Activated CD8-positive, alpha-beta memory T cell treated with anti-CD3 and anti-CD28 coated beads, Interleukin-2, amount 50 U/mL, for 24 hours (primary cell): ENCODE data around the gene SPPL2C.
A peak's percentile ranks its signal among the peaks of the same experiment; 100 is the strongest.

Experiments used
- DNase-seq: peaks from one replicate; pipeline ENCODE4 v3.0.0-alpha.2; 2020; ENCODE audit errors: extremely low read depth

SPPL2C gene

GRCh38 chr17:45876539-45876938 lies 31.9 kb downstream of the SPPL2C start:
- DNase-seq, result no peak

DNA sequence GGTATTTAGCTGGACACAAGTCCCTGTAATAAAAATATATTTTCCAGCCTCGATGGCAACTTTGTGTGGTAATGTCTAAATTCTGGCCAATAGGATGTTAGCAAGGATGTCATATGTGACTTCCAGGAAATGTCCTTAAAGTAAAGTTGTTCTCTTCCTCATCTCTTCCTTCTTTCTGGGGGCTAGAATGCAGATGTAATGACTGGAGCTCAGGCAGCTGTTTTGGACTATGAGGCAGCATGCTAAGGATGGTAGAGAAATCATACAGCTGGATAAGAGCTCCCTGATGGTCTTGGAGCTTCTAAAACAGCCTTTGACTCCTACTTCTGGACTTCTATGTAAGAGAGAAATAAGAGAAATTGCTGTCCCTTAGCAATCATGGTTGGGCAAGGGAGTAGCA lies 32.8 kb downstream of the SPPL2C start:
- no peak for DNase-seq

- no peak for DNase-seq
Observed at GRCh38 chr17:45883063-45883462, 38.4 kb downstream of the SPPL2C start.

DNA sequence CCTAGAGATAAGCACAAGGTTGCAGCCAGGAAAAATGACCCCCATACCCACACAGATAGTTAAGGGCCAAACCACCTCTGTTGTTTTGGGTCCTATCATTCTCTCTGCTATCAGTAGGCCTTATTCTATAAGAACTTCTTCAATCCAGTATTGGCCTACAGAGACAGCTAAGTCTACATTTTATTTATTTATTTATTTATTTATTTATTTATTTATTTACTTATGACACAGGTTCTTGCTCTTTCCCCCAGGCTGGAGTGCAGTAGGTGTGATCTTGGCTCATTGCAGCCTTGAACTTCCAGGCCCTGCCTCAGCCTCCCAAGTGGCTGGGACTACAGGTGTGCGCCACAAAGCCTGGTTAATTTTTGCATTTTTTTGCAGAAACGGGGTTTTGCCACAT lies 42.2 kb downstream of the SPPL2C start:
- no peak for DNase-seq

DNA sequence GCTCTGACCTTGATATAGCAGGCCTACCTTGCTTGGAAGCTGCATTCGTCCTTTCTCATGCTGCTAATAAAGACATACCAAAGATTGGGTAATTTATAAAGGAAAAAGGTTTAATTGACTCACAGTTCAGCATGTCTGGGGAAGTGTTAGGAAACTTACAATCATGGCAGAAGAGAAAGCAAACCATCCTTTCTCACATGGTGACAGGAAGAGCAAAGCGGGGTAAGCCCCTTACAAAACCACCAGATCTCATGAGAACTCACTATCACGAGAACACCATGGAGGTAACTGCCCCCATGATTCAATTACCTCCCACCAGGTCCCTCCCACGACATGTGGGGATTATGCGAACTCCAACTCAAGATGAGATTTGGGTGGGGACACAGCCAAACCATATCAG lies 43.7 kb downstream of the SPPL2C start:
- no peak for DNase-seq

DNA sequence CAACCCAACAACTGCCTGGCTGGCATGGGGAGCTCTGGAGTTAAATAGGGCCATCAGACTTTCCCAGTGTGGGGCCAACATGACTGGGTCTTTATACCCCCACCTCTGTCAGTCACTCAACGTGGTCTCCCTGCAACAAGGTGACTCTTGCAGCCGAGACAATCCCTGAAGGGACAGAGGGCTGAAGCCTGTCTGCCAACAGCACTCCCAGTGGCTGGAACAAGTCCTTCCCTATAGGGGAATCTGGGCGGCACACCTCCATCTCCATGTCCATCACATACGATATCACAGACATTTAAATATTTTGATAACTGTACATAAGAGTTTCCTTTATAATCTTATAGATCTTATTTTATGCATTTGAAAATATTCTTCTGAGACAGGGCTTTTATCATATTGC lies 44.9 kb downstream of the SPPL2C start:
- DNase-seq, result no peak

- no peak for DNase-seq
Observed at GRCh38 chr17:45893725-45894021, 49.0 kb downstream of the SPPL2C start.

DNA sequence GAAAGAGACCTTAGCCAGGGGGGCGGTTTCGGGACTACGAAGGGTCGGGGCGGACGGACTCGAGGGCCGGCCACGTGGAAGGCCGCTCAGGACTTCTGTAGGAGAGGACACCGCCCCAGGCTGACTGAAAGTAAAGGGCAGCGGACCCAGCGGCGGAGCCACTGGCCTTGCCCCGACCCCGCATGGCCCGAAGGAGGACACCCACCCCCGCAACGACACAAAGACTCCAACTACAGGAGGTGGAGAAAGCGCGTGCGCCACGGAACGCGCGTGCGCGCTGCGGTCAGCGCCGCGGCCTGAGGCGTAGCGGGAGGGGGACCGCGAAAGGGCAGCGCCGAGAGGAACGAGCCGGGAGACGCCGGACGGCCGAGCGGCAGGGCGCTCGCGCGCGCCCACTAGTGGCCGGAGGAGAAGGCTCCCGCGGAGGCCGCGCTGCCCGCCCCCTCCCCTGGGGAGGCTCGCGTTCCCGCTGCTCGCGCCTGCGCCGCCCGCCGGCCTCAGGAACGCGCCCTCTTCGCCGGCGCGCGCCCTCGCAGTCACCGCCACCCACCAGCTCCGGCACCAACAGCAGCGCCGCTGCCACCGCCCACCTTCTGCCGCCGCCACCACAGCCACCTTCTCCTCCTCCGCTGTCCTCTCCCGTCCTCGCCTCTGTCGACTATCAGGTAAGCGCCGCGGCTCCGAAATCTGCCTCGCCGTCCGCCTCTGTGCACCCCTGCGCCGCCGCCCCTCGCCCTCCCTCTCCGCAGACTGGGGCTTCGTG lies 49.5 kb downstream of the SPPL2C start, which contains the start of gene MAPT:
MAPT (plus strand) TSS at position 533 of the 763 bp plus-strand sequence. CDS start 67,784 bp downstream, outside the sequence.
- DNase-seq, result peak; percentile 38

DNA sequence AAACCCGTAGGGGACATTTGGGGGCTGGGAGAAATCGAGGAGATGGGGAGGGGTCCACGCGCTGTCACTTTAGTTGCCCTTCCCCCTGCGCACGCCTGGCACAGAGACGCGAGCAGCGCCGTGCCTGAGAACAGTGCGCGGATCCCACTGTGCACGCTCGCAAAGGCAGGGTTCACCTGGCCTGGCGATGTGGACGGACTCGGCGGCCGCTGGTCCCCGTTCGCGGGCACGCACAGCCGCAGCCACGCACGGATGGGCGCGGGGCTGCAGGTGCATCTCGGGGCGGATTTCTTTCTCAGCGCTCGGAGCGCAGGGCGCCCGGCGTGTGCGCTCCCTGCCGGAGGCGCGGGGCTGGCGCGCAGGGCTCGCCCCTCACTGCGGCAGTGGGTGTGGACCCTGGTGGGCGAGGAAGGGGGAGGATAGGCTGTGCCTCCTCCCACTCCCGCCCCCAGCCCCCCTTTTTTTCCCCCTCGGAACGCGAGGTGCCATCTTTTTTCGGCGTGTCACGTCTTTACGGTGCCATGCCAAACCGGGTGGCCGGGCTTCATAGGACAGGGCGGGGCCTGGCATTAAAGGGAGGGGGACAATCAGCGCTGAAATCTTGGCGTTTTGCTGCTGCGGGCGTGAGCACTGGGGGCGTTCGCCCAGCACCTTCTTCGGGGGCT lies 50.8 kb downstream of the SPPL2C start:
- no peak for DNase-seq

- no peak for DNase-seq
Observed at GRCh38 chr17:45895969-45896785, 51.5 kb downstream of the SPPL2C start.
